ENCODE results near the gene ZNF101.
"Not testable (repeated sequence)": the region's sequence is repeated elsewhere in the genome, so short reads cannot be mapped to it uniquely, and the experiment has no call there.

ZNF101 gene

GRCh38 chr19:19662344-19662743 is 6.3 kb upstream of the ZNF101 start:
- no peak for DNase-seq

- no peak for DNase-seq
Observed at GRCh38 chr19:19662871-19663255, 5.8 kb upstream of the ZNF101 start.

GRCh38 chr19:19663256-19664120 is 5.2 kb upstream of the ZNF101 start, which contains the start of gene ATP13A1:
TSS of gene ATP13A1 (minus strand) at chr19:19663676. CDS start at chr19:19663666, 10 bp downstream.
- DNase-seq: peak; percentile 65 to 85

- not testable (repeated sequence) for DNase-seq
Observed at GRCh38 chr19:19665420-19665948, 3.2 kb upstream of the ZNF101 start.

- DNase-seq: no peak
Observed at GRCh38 chr19:19670070-19670551, 1.5 kb downstream of the ZNF101 start.

GRCh38 chr19:19672816-19673215 is 4.2 kb downstream of the ZNF101 start:
- DNase-seq: no peak

GRCh38 chr19:19674315-19674714 is 5.7 kb downstream of the ZNF101 start:
- no peak for DNase-seq

GRCh38 chr19:19677579-19677978 is 8.9 kb downstream of the ZNF101 start:
- no peak for DNase-seq

- DNase-seq: no peak
Observed at GRCh38 chr19:19679176-19680073, 10.8 kb downstream of the ZNF101 start.

- DNase-seq: not testable (repeated sequence)
Observed at GRCh38 chr19:19686119-19686518, 17.5 kb downstream of the ZNF101 start.

- no peak for DNase-seq
Observed at GRCh38 chr19:19686580-19686979, 17.9 kb downstream of the ZNF101 start.

- no peak for DNase-seq
Observed at GRCh38 chr19:19687090-19687489, 18.5 kb downstream of the ZNF101 start.

- DNase-seq: not testable (repeated sequence)
Observed at GRCh38 chr19:19689023-19689422, 20.4 kb downstream of the ZNF101 start.

GRCh38 chr19:19691683-19692082 is 23.0 kb downstream of the ZNF101 start:
- no peak for DNase-seq

- DNase-seq: no peak
Observed at GRCh38 chr19:19696386-19696785, 27.7 kb downstream of the ZNF101 start.

- no peak for DNase-seq
Observed at GRCh38 chr19:19697589-19697988, 28.9 kb downstream of the ZNF101 start.

- not testable (repeated sequence) for DNase-seq
Observed at GRCh38 chr19:19700493-19700892, 31.9 kb downstream of the ZNF101 start.

GRCh38 chr19:19704836-19705235 is 36.2 kb downstream of the ZNF101 start:
- DNase-seq: no peak

- DNase-seq: no peak
Observed at GRCh38 chr19:19710506-19710905, 41.9 kb downstream of the ZNF101 start.

- DNase-seq: no peak
Observed at GRCh38 chr19:19711306-19711933, 42.8 kb downstream of the ZNF101 start.

GRCh38 chr19:19711934-19712828 is 43.5 kb downstream of the ZNF101 start:
- DNase-seq: no peak

- DNase-seq: no peak
Observed at GRCh38 chr19:19719798-19720197, 51.2 kb downstream of the ZNF101 start.

Data from NCI-H187 (cell line).